Astrocyte of the spinal cord (primary cell): ENCODE results near the gene PALLD.

Experiments used
- DNase-seq: peaks from one replicate; pipeline ENCODE4 v3.0.0; 2011; ENCODE audit warnings: low read depth, low spot score
- H3K4me3 ChIP-seq: 2 replicates; pipeline ENCODE4 v1.5.1; 2011; ENCODE audit warnings: low read depth, mild to moderate bottlenecking, low read length, moderate library complexity
- in situ Hi-C: cut with HindIII; loops from 2 replicates; pipeline ENCODE4 v1.10.0; 2017; ENCODE audit warnings: low sequenced_read_pairs
- TF ChIP-seq, protein P1 (sequence below): IDR thresholded peaks from 2 replicates; pipeline ENCODE4 v1.5.1; 2012; ENCODE audit warnings: low read depth, mild to moderate bottlenecking, low read length, inconsistent platforms

PALLD gene

DNA sequence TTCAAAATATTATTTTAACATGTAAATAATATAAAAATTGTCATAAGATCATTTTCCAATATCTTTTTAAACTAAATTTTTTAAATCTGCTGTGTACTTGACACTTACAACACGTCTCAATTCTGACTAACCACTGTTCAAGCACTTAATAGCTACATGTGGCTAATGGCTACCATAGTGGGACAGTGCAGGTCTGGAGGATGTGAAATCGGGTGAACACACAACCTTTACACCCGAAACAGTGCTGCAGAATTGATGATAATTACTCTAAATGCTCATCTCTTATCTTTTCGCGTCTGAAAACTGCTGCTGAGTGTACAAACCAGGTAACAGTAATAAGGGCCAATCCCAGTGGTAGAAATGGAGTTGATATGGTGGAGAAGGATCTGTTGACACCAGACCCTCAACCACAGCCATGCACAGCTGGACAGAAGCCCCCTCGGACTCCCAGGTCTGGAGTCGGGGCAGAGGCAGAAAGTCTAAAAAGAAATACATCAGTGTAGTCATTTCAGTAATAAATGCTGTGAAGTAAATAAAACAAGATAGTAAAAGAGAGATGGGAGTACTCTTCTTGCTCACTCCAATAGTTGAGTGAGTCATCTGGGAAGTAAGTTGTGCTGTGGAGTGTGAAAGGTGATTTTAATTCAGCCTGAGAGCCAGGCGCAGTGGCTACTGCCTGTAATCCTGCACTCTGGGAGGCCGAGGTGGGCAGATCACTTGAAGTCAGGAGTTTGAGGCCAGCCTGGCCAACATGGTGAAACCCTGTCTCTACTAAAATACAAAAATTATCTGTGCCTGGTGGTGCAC, 363.2 kb downstream of the PALLD start:
- no peak overlapping the region for H3K4me3 ChIP-seq
- in situ Hi-C loops: no loop called here
- TF ChIP-seq, protein P1, sequence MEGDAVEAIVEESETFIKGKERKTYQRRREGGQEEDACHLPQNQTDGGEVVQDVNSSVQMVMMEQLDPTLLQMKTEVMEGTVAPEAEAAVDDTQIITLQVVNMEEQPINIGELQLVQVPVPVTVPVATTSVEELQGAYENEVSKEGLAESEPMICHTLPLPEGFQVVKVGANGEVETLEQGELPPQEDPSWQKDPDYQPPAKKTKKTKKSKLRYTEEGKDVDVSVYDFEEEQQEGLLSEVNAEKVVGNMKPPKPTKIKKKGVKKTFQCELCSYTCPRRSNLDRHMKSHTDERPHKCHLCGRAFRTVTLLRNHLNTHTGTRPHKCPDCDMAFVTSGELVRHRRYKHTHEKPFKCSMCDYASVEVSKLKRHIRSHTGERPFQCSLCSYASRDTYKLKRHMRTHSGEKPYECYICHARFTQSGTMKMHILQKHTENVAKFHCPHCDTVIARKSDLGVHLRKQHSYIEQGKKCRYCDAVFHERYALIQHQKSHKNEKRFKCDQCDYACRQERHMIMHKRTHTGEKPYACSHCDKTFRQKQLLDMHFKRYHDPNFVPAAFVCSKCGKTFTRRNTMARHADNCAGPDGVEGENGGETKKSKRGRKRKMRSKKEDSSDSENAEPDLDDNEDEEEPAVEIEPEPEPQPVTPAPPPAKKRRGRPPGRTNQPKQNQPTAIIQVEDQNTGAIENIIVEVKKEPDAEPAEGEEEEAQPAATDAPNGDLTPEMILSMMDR: no peak
- DNase-seq: no peak

DNA sequence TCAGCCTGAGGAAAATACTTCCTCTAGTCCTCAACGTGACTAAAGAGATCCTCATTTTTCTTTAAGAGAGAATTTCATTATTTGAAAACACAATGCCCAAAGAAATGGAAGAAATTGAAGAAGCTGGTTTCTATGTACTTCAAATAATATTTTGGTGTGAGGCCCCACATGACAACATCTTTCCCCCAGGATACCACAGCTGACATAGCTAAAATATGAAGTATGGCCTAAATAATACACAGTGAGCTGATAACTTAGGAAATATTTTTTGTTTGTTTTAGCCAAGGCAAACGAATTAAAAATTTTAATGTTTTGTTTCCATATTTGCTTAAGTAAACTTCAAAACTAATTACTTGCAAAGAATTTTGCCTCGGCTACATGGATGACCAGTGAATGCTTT, 364.0 kb downstream of the PALLD start:
- H3K4me3 ChIP-seq: no peak overlapping the region
- TF ChIP-seq, protein P1: no peak
- in situ Hi-C loops: no loop called here
- no peak for DNase-seq

DNA sequence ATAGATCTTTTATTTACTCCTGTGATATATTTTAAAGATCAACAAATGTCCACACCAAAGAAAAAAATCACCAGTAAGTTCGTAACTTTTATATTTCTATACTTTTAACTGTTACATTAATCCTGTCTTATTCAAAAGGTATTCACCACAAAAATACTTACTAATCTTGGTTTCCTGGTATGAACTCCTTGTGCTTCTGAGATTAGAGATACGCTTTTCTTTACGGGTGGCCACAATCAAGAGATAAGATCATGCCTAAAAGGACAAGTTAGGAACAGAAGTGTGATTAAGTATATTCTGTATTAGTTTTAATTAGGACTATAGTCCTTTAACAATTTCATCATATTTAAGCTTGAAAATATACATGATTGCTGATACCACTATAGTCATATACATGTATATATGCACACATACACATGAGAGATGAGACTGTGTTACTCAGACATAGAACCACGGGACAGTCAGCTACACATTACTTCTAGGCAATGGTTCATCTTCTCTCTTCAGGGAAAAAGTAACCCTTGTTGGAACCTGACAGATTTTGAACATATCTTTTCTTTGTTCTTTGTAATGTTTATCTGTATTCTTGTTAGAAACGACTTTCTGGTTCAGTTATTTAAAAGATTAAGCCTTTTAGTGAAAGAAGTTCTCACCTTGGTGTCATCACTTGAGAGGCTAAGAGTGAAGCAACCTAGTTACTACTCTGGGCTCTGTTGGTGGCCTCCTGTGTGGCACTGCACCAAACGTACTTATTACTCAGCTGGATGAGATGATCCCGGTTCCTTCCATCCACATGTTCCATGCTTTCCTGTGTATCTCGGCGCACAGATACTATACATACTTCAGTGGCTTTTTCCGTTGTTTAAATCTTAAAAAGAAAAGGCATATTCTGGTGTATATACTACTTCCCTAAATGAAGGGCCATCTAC, 367.1 kb downstream of the PALLD start:
- in situ Hi-C loops: no loop called here
- no peak for DNase-seq
- H3K4me3 ChIP-seq: no peak overlapping the region

DNA sequence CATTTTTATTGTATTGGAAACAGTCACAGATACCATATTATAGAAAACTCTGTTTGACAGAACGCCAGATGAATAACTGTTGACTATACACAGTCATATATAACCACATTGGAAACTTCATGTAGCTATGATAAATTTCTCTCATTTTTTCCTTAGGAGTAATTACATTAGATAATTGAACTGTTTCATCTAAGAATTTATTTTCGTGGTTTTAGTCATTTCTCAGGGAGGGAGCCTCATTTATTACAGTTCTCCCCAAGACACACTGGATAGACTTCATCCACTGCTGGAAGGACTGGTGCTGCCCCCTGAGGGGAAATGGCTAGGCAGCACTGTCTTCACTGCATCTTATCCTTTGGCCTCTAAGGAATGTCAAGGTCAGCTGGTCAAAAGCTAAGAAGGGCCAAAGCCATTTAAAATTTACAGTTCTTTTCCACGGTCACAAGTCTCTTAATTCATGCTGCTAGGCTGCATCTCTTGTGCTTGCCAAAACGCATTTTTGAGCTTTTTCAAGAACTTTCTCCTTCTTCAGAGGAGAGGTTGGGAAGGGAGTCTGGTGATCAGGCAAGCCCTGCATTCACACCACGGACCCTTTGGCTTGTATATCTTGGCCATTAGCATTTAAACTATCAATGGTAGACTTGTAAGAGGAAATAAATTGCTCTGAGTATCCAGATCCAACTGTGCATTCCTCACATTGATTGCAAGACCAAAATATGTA, 368.1 kb downstream of the PALLD start:
- in situ Hi-C loops: no loop called here
- no peak for DNase-seq
- TF ChIP-seq, protein P1: peak; percentile 40
- no peak overlapping the region for H3K4me3 ChIP-seq

More for the DNA sequence above, 367.1 kb downstream of the PALLD start:
- TF ChIP-seq, protein P1: no peak

DNA sequence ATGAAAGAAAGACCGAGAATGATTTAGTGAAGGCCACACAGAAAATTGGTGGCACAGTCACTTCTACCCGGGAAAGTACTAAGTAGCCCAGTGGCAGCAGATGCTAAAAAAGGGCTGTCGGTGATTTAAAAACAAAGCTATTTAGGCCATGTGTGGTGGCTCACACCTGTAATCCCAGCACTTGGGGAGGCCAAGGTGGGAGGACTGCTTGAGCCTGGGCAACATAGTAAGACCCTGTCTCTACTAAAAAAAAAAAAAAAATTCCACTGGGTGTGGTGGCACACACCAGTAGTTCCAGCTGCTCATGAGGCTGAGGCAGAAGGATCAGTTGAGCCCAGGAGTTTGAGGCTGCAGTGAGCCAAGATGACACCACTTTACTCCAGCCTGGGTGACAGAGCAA, 369.0 kb downstream of the PALLD start:
- no peak for DNase-seq
- in situ Hi-C loops: no loop called here
- TF ChIP-seq, protein P1: no peak
- no peak overlapping the region for H3K4me3 ChIP-seq

DNA sequence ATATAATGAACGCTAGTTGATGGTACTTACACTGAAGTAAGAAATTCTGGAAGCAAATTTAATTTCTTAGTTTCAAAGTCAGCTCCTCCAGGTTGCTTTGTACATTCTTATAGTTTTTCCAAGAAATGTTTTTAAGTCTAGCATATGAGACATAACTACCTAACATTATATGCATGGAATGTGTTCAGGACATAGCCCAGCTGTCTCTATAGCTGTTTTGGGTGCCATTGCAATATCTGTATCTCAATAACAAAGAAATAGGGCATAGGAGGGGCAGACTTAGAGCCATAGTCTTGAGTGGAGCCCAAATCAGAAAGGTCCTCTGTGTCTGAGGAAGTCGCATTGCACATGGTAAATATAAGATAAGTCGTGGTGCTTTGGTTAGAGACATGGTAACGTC, 369.8 kb downstream of the PALLD start:
- in situ Hi-C loops: no loop called here
- no peak overlapping the region for H3K4me3 ChIP-seq
- TF ChIP-seq, protein P1: no peak
- no peak for DNase-seq
